NK-92 (cell line): ENCODE results near the gene HSPA4.
"Not testable (repeated sequence)": the region's sequence is repeated elsewhere in the genome, so short reads cannot be mapped to it uniquely, and the experiment has no call there.

Source experiments
- DNase-seq: peaks from one replicate; lab custom pipeline; 2025; ENCODE audit not compliant: unreplicated experiment; lab: John Stamatoyannopoulos, UW

The HSPA4 gene

DNA sequence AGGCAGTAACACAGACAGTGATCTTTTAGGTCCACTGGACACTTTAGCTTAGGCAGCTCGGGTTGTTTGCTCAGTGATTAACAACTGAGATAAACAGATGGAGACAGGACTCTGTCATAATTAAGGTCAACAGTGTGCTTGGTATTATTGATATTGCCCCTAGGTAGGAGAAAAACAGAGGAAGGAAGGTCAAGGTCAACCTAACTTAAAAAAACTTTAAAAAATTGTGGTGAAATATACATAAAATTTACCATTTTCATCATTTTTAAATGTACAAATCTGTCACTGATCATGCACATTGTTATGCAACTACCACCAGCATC, 2.1 kb upstream of the HSPA4 start:
- DNase-seq, result no peak

DNA sequence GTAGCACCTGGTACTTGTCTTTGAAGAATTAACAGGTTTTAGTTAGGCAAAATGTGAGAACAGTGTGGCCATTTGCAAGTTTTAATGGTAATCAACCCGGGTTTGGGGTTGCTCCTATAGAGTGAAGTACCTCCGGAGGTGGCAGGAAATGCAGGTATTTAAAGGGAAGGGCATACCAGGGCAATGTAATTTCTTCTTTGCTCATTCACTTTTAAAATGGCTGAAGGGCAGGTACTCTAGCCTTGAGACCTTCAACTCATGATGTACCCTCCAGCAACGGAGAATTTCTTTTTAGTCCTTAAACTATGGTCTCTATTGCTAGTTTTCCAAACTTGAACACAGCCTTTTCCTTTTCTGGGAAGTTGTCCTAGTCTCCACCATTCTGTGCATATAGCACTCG, 1.3 kb upstream of the HSPA4 start:
- DNase-seq, result no peak

DNA sequence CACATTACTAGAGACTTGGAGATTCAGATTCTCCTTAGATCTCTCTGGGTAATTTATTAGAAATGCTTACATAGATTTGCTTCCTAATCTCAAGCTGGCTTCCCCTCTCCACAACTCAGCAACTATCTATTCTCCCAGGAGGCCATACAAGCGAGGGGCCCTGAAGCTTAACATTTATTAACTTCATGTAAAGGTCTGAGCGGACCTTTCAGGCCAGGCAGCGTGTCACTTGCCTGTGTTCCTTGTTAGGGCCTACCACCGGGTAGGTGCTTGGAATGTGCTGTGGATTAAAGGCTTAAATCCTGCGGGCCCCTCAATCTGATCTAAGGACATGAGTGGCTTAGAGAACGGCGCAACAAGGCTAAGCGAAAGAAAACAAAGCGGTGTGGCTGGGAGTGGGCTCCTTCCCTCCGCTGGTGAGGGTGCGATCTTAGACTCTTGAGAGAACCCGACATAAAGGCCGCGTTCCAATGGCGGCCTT, 712 bp upstream of the HSPA4 start:
- no peak for DNase-seq

DNA sequence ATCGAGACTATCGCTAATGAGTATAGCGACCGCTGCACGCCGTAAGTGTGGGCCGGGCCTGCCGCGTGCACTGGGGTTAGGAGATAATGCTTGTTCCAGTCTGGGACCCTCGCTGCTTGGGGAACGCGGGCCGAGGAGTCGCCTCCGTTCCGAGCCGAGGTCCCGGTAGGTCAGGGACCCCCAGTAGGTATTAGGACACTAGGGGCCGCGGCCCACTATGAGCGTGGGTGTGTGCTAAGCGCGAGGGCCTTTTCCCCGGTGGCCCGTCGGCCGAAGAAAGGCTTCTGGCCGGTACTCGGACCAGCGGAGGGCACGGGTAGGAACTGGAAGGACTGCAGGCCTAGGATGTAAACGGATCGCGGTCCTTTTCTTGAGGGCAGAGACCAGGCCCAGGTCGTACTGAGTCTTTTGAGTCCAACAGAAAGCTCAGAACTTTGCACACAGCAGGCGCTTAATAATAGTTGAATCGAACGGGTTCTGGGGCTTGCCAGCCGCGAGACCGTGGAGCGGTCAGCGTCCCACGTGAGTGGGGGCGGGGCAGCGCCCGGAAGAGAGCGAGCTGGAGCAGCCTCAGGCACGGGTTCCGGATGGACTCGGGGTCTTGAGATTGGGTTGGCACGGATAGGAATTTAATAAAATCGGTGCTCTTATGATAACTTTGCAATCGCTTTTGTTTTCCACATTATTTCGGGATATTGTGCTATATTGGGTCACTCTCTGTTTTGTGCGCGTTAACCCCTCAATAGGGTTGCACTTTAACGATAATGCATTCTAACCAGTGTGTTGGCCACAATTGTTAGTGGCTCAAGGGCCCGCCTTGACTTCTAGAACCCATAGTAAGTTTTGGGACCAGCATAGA, 733 bp downstream of the HSPA4 start:
- DNase-seq, result no peak

DNA sequence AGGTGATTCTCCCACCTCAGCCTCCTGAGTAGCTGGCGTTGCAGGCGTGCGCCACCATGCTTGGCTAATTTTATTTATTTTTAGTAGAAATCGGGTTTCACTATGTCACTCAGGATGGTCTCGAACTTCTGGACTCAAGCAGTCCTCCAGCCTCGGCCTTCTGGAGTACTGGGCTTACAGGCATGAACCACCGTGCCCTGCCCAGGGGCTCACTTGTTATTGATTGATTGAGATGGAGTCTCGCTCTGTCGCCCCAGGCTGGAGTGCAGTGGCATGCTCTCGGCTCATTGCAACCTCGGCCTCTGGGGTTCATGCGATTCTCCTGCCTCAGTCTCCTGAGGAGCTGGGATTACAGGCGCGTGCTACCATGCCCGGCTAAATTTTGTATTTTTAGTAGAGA, 1.6 kb downstream of the HSPA4 start:
- DNase-seq, result no peak

DNA sequence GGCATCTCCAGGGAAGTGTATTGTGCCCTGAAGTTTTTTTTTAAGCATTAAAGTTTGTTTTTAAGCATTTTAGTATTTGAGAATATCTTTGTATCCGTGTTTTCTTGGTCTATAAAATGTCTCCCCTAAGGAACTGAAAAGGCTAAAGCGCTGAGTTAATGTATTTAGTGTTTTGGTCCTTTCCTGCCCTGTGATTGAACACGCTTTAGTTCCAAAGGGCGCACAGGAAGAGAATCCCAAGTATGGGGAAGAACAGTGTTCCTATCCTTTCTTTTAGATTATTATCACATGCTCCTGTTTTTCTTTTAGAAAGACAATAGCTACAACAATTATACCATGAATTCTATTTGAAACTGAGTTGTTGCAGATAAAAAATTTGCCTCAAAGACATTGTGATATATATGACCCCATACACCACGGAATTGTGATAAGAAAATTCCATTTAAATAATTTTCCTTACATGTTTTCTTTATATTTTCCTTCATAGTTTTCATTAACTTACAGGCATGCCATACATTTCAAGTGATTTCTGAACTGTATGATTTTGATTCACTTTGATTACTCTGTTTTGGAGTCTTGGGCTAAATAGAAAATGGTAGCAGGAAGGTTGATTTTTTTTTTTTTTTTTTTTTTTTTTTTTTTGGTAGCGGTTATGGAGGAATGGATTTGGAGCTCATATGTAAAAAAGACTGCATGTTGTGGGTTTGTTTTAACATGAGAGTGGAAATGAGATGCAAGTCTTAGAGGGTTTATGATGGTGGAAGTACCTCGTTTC, 3.1 kb downstream of the HSPA4 start:
- DNase-seq, result no peak

DNA sequence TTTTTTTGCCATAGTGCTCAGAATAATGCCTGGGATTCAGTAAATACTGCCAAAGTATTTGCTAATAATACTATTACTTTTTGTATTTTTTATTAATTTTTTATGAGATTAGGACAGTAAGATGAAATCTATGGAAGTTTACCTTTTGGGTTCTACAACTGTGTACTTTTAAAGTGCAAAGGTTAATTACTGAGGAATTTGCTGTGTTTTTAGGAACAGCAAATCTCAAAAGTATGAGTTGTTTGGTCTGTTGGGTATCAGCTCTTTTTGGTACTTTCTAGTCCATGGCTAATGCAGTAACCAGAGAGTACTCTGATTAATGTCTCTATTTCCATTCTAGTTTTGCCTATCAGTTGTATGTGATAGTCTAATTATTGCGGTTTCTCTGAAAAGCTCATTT, 5.1 kb downstream of the HSPA4 start:
- no peak for DNase-seq

DNA sequence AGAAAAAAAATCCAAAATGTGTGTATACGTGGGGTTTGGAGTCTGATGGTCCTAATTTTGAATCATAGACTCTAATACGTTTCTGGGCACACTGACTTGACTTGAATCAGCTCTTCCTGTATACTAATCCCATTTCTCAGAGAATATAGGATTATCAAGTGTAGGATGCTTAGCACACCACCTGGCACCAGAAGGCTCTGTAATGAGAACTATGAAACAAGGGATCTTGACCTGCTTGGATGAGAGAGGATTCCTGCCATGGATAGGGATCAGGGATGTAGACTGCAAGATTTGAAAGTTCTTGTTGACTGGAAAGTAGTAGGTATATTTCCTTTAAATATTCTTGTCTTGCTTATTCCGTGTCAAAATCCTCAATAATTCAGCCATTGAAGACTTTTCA, 7.8 kb downstream of the HSPA4 start:
- DNase-seq, result no peak

GRCh38 chr5:133062276-133062675, 10.5 kb downstream of the HSPA4 start:
- no peak for DNase-seq

DNA sequence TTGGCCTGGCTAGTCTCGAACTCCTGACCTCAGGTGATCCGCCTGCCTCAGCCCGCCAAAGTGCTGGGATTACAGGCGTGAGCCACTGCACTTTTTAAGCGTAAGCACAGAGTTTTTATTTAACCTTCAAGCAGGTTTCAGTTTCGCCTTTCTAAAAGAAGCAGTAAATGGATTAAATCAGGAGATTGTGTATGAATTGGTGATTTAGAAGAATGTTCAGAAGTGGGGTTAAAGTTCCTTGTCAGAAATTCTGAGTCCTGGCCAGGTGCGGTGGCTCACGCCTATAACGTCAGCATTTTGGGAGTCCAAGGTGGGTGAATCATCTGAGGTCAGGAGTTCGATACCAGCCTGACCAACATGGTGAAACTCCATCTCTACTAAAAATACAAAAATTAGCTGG, 12.2 kb downstream of the HSPA4 start:
- DNase-seq, result no peak

DNA sequence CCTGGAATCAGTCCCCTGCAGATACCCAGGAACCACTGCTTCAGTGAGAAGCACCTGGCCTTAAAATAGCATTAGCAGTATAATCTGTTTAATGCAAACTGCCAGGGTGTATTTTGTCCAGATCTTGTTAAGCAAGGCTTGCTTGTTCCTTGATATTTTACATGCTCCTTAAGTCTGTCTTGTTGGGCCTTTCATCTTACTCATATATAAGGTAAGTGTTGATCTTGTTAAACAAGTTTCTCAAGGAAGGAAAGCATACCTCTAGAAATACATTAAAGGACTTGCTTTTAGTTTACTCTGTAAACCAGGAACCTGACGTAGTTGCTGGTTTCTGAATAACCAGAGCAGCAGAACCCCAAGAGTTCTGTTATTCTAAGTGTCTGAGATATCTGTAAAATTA, 13.7 kb downstream of the HSPA4 start:
- DNase-seq, result no peak

DNA sequence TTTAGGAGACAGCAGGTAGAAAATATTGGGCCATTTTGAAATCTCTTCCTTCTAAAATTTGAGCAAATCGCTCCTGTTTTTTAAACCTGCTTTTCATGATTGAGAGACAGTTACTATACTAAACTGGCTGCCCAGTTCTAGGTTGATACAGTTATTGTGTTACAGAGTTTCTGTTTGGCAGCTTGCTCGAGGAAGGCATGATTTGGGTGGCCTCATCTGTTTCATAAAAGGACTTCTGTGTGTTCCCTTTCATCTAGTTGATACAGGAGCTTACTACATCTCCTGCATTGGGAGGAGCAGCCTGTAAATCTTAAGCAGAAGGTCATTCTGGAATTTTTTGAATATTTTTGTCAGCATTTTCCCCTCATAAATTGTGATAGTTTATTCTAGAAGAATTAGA, 14.2 kb downstream of the HSPA4 start:
- DNase-seq, result no peak

- DNase-seq, result no peak
These were observed 20.2 kb downstream of the HSPA4 start for GRCh38 chr5:133072021-133072420.

DNA sequence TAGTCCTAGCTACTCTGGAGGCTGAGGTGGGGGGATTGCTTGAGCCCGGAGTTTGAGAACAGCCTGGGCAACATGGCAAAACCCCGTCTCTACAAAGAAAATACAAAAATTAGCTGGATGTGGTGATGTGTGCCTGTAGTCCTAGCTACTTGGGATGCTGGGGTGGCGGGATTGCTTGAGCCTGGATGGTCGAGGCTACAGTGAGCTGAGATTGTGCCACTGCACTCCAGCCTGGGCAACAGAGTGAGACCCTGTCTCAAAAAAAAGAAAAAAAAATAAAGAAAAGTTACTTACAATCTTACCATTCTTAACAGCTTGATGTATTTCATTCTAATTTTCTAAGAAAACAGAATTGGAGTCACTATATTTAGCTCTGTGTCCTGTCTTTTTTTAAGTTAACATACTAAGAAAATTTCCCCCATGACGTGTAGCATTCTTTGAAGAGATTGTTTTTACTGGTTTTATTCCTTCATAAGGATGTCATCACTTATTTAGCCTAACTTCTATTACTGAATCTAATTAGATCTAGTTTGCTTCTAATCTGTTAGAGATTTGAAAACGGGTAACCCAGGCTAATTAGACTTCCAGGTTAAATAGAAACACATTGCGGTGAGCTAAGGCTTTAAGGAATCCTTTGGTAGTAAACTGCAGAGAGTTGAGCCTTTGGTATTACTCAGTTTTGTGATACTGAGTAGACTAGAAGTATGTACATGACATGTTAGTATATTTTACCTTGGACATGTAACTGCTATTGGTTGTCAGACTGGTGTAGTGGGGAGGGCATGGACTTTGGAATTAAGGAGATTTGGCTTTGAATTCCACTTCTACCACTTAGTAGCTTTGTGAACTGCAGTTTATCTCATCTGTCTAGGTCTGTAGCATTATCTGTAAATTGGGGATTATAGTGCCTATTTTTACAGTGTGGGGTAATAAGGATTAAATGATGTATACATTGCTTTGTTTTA, 24.0 kb downstream of the HSPA4 start:
- no peak for DNase-seq

- no peak for DNase-seq
These were observed 27.2 kb downstream of the HSPA4 start for GRCh38 chr5:133079048-133079447.

GRCh38 chr5:133081036-133081435, 29.2 kb downstream of the HSPA4 start:
- DNase-seq, result no peak

GRCh38 chr5:133081703-133082102, 29.9 kb downstream of the HSPA4 start:
- DNase-seq, result no peak

- DNase-seq, result no peak
These were observed 30.3 kb downstream of the HSPA4 start for GRCh38 chr5:133082128-133082527.

DNA sequence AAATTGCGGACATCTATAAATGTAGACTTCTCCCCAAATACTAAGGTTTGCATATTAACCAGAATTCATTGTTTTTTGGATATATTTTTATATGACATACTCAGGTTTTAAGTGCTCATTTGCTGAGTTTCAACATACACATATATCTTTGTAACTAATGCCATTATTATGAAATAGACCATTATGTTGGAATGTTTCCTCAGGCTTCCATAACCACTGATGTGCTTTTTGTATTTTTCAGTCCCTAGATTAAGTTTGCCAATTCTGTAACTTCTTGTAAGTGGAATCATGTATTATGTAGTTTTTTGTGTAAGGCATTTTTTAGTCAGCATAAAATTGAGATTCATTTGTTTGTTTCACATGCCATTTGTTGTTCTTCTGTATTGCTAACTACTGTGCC, 32.1 kb downstream of the HSPA4 start:
- no peak for DNase-seq

- not testable (repeated sequence) for DNase-seq
These were observed 33.4 kb downstream of the HSPA4 start for GRCh38 chr5:133085171-133085570.

DNA sequence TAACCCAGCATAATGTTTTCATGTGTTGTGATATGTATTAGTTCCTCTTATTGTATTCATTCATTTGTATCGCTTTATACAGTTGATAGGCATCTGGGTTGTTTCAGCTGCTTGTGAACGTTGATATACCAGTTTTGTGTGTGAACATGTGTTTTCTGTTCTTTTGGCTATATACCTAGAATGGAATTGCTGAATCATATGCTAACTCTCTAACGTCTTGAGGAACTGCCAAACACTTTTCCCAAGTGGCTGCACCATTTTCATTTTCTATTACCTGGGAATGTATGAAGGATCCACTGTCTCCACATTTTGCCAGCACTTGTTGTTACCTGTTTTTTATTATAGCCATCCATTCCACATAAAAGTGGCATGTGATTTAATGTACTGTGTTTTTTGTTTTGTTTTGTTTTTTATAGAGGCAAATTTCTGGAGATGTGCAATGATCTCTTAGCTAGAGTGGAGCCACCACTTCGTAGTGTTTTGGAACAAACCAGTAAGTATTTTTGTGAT, 34.6 kb downstream of the HSPA4 start:
- no peak for DNase-seq
